Parathyroid adenoma (tissue), 2 donors: ENCODE data around the gene TNFRSF18.

Source experiments
- H2AFZ ChIP-seq: fragments of 300-600 bp; sonication (generic); one replicate; pipeline ENCODE4 v1.7.0; 2017; ENCODE audit warnings: antibody characterized with exemption, mild to moderate bottlenecking
- H3K27ac ChIP-seq: fragments of 300-600 bp; sonication (generic); one replicate; pipeline ENCODE4 v1.7.0; 2017
- H3K27me3 ChIP-seq: fragments of 300-600 bp; sonication (generic); one replicate; pipeline ENCODE4 v1.7.0; 2017; ENCODE audit warnings: low read length; ENCODE audit not compliant: control insufficient read depth, insufficient read depth
- H3K36me3 ChIP-seq: fragments of 300-600 bp; sonication (generic); one replicate; pipeline ENCODE4 v1.7.0; 2017; ENCODE audit warnings: low read length; ENCODE audit not compliant: control insufficient read depth, insufficient read depth
- H3K4me1 ChIP-seq: fragments of 300-600 bp; sonication (generic); one replicate; pipeline ENCODE4 v1.7.0; 2017; ENCODE audit warnings: control low read depth
- H3K4me2 ChIP-seq: fragments of 300-600 bp; sonication (generic); one replicate; pipeline ENCODE4 v1.7.0; 2017; ENCODE audit warnings: low read length
- H3K4me3 ChIP-seq: fragments of 300-600 bp; sonication (generic); one replicate; pipeline ENCODE4 v1.7.0; 2017; ENCODE audit warnings: low read depth, low read length
- H3K79me2 ChIP-seq: fragments of 300-600 bp; sonication (generic); one replicate; pipeline ENCODE4 v1.7.0; 2017; ENCODE audit warnings: control low read depth
- H3K9ac ChIP-seq: fragments of 300-600 bp; sonication (generic); one replicate; pipeline ENCODE4 v1.7.0; 2017; ENCODE audit warnings: mild to moderate bottlenecking
- H3K9me3 ChIP-seq: fragments of 300-600 bp; sonication (generic); one replicate; pipeline ENCODE4 v1.7.0; 2017; ENCODE audit warnings: low read length; ENCODE audit not compliant: control insufficient read depth
- TF ChIP-seq, protein P1 (sequence below): fragments of 300-600 bp; sonication (generic); IDR thresholded peaks from one replicate; pipeline ENCODE4 v1.7.0; 2017; ENCODE audit warnings: antibody characterized with exemption, mild to moderate bottlenecking
- donor health status: primary hyperparathyroidism.

TNFRSF18 gene

DNA sequence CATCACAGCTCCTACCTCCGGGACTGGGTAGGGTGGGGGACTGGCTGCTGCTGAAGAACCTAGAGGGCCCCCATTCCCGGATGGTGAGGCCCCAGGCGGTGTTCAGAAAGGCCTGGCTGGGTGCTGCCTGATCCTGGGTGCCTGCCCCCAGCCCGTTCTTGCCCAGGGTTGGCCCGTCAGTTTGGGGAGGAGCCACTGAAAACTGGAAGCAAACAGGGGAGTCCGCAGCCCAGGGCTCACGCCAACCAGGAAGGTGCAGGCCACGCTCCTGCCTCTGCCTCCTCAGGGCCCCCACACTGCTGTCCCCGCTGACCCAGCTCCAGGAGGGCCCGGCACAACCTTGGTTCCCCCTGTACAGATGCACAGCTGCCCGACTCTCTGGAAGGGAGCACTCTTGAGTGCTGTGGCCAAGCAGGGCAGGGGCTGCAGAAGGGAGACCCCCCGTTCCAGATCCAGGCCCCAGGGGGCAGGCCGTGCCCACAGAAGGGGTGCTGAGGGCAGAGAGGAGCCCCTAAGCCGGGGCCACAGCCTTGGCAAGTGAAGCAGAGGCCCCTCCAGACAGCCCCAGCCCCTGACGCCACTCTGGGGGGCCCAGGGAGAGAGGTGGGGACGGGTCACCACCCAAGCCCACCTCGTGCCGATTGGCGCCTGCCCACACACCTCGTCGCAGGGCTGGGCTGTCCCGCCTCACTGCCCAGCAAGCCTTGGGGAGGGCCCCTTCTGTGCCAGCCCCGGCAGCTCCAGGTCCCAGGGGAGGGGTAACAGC lies 34.6 kb upstream of the TNFRSF18 start:
- no peak overlapping the region for H3K9ac ChIP-seq
- H3K4me3 ChIP-seq = no peak overlapping the region
- no peak overlapping the region for H3K27ac ChIP-seq
- no peaks in the 10 kb centered on the region for H3K27me3 ChIP-seq
- H3K4me2 ChIP-seq = peak overlapping the region; percentile 51
- no peak overlapping the region for H2AFZ ChIP-seq
- no peaks in the 10 kb centered on the region for H3K79me2 ChIP-seq
- no peaks in the 10 kb centered on the region for H3K36me3 ChIP-seq
- no peaks in the 10 kb centered on the region for H3K4me1 ChIP-seq
- TF ChIP-seq, protein P1, sequence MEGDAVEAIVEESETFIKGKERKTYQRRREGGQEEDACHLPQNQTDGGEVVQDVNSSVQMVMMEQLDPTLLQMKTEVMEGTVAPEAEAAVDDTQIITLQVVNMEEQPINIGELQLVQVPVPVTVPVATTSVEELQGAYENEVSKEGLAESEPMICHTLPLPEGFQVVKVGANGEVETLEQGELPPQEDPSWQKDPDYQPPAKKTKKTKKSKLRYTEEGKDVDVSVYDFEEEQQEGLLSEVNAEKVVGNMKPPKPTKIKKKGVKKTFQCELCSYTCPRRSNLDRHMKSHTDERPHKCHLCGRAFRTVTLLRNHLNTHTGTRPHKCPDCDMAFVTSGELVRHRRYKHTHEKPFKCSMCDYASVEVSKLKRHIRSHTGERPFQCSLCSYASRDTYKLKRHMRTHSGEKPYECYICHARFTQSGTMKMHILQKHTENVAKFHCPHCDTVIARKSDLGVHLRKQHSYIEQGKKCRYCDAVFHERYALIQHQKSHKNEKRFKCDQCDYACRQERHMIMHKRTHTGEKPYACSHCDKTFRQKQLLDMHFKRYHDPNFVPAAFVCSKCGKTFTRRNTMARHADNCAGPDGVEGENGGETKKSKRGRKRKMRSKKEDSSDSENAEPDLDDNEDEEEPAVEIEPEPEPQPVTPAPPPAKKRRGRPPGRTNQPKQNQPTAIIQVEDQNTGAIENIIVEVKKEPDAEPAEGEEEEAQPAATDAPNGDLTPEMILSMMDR = no peak
- no peaks in the 10 kb centered on the region for H3K9me3 ChIP-seq

DNA sequence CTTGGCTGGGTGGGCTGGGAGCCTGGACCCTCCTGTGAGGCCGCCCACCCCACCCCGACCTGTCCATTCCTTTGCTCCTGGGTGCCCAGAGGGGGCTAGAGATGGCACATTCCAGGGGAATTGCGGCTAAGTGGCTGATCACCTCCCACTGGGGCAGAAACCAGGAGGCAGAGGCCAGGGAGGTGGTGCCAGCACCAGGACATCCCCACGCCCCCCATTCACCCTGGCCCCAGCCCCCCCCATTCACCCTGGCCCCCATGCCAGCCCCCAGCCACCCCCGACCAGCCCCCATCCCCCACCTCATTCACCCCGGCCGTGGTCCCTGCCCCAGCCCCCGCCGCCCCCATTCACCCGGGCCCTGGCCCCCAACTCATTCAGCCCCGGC lies 33.9 kb upstream of the TNFRSF18 start:
- Histone ChIP-seq H3K4me3 (no peak overlapping the region), H2AFZ (no peak overlapping the region), H3K9ac (no peak overlapping the region), H3K79me2 (no peaks in the 10 kb centered on the region), H3K27ac (no peak overlapping the region), H3K4me2 (no peak overlapping the region), H3K4me1 (no peaks in the 10 kb centered on the region), H3K27me3 (no peaks in the 10 kb centered on the region), H3K36me3 (no peaks in the 10 kb centered on the region), H3K9me3 (no peaks in the 10 kb centered on the region)
- TF ChIP-seq, protein P1 = no peak

DNA sequence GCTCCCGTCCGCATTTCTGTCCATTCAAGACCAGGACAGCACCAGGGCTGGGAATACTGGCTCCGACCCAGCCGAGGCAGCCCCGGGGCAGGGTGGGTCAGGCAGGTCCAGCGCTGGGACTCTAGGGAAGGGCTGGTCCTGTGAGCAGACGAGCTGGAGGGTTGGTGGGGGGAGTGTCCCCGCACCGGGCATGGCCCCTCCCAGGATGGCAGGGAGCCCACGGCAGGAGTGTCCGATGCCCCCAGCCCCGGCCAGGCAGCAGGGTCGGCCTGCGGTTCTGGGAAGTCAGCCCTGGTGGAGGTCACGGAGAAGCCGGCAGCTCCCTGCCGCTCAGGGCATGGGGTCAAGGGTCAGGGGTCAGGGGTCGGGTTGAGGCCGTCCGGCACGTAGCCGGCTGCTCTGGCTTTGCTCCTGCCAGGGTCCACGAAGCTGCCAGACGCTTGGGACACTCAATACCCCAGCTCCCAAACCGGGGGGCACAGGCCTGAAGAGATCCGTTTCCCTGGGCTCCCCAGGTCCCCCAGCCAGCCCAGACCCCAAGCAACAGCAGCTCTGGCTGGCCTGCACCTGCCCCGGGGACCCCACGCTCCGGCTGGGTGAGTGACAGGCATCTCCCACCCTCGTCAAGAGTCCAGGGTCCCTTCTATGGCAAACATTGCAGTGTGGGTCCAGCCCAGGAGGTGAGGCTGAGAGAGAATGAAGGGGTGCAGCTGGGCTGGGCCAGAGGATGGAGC lies 33.4 kb upstream of the TNFRSF18 start:
- TF ChIP-seq, protein P1 = no peak
- Histone ChIP-seq H3K36me3 (no peaks in the 10 kb centered on the region), H3K9me3 (no peaks in the 10 kb centered on the region), H3K27me3 (no peaks in the 10 kb centered on the region), H3K27ac (no peak overlapping the region), H3K4me2 (no peak overlapping the region), H3K79me2 (no peaks in the 10 kb centered on the region), H3K4me3 (no peak overlapping the region), H2AFZ (no peak overlapping the region), H3K4me1 (no peaks in the 10 kb centered on the region), H3K9ac (no peak overlapping the region)

DNA sequence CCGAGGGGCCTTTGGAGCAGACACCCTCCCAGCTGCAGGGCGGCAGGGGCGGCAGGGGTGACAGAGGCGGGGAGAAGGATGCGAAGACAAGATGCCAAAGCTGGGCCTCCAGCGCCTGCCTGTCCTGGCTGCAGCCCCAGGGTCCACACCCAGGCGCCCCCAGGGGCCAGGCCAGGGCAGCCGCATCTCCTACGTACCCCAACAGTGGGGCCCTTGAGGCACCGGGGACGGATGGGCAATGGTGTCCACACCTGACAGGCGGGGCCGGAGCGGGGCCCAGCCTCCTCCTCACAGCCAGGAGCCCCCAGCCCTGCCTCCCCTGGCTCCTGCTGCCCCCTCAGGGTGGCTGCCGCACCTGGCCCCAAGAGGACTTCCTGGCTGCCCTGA lies 32.8 kb upstream of the TNFRSF18 start:
- Histone ChIP-seq H3K4me2 (no peak overlapping the region), H3K79me2 (no peaks in the 10 kb centered on the region), H2AFZ (no peak overlapping the region), H3K4me1 (no peaks in the 10 kb centered on the region), H3K9me3 (no peaks in the 10 kb centered on the region), H3K36me3 (no peaks in the 10 kb centered on the region), H3K9ac (no peak overlapping the region), H3K27me3 (no peaks in the 10 kb centered on the region), H3K4me3 (no peak overlapping the region), H3K27ac (no peak overlapping the region)
- TF ChIP-seq, protein P1 = no peak
